HG02885 (cell line): ENCODE measurements around the gene CAPZB.
"Not testable (repeated sequence)": the region's sequence is repeated elsewhere in the genome, so short reads cannot be mapped to it uniquely, and the experiment has no call there.

ENCODE experiments used
- ATAC-seq: cut with Tn5 transposase; IDR thresholded peaks from one replicate; pipeline ENCODE4 v1.9.1; 2021; ENCODE audit warnings: mild to moderate bottlenecking; ENCODE audit not compliant: unreplicated experiment, poor library complexity

CAPZB gene

DNA sequence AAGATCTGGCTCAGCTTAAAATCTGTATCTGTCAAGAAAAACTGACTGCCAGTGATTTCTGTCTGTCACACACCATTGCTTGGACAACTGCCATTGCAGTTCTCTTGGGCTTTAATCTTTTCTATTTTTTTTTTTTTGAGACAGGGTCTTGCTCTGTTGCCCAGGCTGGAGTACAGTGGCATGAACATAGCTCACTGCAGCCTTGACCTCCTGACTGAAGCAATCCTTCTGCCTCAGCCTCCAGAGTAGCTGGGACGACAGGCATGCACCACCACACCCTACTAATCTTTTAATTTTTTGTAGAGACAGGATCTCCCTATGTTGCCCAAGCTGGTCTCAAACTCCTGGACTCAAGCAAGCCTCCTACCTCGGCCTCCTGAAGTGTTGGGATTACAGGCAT is 14.5 kb upstream of the CAPZB start:
- ATAC-seq = not testable (repeated sequence)

DNA sequence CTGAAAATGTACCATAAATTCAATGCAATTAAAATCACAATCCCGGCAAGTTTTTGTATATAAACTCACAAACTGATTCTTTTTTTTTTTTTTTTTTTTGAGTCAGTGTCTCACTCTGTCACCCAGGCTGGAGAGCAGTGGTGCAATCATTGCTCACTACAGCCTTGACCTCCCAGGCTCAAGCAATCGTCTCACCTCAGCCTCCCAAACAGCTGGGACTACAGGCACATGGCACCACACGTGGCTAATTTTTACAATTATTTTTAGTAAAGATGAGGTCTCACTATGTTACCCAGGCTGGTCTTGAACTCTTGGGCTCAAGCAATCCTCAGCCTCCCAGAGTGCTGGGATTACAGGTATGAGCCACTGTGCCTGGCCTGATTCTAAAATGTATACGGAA is 12.1 kb upstream of the CAPZB start:
- not testable (repeated sequence) for ATAC-seq

DNA sequence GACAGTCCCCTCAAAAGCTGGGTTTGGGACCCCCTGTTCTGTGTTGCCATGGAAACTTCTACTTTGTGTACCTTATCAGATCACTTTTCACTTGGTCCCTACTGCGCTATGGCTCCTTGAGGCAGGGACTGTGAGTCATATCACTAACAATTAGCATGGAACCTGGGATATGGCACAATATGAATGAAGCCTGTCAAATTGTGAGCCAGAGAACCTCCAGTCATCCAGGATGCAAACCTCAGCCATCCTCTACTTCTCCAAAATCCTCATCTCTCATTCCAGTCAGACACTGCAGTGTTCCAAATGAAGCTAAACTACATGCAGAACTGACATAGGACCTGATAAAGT is 11.2 kb upstream of the CAPZB start:
- no peak for ATAC-seq

DNA sequence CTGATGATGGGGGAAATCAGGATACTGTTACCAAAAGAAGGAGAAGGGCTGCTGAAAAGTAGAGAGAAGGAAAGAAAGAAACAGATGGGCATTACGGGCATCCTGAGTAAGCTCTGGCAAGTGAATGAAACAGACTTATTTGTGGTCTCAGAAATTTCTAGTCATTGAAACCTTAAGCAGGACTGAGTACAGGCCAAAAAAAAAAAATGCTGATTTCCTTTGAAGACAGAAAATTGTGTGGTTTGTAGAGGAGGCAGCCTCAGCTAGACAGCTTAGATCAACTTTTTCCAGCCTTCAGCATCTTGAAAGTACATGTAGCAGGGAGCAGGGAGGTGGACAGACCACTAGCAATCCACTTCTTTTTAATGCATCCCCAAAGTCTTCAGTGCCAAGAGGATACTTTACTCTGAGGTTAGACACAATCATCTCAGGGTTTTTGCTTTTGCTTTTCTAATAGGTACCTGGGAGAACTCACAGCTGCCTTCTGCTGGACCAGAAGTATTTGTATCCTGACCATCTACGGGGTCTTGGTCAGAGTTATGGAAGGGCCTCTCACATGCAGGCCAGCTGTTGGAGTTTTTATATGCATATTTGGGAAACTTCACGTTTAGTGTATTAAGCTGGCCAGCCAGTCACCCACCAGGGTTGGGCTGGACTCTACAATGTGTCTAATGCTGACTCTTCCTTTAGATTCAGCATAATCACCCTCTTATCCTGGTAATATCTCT is 10.6 kb upstream of the CAPZB start:
- ATAC-seq = no peak

DNA sequence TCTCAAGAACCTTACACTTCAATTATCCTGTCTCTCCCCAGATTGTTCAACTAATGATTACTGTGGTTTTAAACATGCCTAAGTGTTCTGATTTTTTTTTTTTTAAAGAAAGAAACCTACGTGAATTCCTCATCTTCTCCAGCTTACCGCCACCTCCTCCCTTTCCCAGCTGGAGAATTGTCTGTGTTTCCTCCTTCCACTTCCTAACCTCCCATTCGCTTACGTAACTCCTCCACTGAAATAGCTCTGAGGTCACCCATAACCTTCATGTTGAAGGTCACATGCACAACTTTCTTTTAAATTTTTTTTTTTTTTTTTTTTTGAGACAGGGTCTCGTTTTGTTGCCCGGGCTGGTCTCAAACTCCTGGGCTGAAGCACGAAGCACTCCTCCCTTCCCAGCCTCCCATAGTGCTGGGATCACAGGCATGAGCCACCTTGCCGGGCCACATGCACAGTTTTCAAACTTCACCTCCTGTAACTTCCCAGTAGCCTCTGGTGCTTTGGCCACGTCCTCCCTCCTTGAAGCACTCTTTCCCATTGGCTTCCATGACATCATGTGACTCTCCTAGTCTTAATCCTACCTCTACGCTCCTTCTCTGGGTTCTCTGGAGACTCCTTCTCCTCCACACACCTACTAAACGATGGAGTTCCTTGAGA is 9.8 kb upstream of the CAPZB start:
- ATAC-seq = no peak

DNA sequence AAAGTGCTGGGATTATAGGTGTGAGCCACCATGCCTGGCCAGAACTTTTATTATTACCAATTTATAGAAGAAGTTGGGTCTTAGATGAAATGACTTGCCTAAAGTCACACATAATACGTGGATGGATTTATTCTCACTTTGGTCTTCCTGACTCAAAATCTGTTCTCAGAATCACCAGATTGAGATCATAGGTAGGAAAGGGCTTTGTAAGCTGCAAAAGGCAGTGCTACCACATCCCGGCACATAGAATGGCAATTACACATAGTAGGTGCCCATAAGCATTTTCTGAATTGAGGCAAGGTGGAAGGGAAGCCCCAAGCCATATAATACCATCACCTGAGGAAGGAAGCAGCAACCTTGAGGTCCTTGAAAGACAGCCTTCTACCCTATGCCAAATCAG is 8.2 kb upstream of the CAPZB start:
- no peak for ATAC-seq

DNA sequence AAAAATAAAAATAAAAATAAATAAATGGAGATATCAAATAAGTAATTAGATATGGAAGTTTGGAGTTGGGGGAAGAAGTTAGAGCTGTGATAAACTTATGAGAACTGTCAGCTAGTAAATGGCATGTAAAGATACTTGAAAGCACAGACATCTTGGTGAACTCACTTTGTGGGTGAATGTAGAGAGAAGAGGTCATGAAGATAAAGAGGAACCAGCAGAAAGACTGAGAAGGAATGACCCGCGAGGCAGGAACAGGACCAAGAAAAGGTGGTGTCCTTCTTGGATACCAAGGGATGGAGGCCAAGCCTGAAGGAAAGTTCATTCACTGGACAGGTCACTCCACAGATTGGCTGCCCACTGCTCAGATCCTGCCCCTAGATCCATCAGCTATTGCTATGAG is 4.7 kb upstream of the CAPZB start:
- no peak for ATAC-seq

DNA sequence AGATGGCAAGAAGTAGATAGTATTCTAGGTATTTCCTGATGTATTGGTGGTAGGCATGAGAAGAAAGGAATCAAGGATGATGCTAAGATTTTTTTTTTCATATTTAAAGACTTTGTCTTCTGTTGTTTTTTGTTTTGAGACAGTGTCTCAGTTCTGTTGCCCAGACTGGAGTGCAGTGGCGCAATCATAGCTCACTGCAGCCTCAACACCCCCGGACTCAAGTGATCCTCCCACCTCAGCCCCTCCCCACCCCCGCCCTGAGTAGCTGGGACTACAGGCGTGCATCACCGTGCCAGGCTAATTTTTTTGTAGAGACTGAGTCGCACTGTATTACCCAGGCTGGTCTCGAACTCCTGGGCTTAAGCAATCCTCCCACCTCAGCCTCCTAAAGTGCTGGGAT is 2.8 kb upstream of the CAPZB start:
- ATAC-seq = no peak

DNA sequence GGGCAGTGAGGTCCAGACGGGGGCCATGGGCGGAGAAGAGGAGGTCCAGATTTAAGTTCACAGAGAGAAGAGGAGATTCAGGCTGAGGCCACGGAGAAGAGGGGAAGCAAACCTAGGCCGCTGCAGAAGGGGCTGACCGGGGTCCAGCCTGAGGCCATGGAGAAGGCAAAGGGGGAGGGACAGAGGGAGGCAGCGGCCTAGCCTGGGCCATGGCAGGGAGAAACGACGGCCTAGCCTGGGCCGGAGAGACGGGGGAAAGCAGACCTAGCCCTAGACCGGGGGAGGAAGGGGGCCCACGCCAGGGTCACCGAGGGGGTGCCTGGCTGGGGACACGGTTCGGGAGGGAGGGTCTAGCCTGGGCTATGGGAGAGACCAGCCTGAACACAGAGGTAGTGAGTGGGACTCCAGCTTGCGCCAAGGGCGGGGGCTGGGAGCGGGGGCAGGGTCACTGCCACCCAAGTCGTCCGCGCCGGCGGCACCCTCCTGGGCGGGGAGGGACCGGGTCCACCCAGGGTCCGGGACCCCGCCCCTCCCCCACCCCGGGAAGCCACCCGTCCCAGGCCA is 459 bp downstream of the CAPZB start:
- ATAC-seq = peak; percentile 23

DNA sequence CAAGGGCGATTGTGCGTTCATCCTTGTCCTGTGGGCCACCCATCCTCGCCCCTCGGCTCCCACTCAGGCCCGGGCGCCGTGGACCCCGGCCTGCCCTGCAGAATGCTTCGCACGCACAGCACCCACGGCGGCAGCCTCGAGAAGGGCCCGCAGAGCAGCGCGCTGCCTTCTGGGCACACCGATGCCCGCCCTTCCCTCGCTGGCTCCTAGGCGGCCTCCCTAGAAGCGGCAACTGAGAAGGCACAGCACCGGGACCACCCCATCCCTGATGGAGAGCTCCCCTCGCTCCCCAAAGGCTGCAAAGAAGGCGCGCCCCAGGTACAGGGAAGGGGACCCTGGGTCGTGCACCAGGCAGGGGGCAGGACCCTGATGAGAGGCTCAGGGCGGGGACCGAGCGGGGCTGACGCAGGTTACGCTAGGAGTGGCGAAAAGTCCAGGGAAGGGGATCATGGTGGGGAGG is 971 bp downstream of the CAPZB start:
- no peak for ATAC-seq

DNA sequence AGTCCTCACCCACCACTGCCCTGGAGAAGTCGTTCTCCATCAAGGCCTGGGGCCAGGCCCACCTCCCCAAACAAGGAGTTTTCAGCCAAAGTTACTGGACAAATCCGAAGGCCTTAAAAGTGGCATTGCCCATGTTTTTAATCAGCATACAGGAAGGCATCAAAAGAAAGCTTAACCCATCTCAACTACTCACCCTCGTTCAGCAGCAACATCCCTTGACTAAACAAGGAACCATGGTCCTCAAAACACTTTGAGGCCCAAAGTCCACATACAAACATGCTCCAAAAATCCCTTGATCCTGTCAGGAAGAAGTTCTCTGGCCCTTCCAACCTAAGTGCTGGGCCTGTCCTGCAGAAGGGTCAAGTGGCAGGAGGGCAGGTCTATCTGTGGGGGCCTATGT is 1.6 kb downstream of the CAPZB start:
- ATAC-seq = no peak

DNA sequence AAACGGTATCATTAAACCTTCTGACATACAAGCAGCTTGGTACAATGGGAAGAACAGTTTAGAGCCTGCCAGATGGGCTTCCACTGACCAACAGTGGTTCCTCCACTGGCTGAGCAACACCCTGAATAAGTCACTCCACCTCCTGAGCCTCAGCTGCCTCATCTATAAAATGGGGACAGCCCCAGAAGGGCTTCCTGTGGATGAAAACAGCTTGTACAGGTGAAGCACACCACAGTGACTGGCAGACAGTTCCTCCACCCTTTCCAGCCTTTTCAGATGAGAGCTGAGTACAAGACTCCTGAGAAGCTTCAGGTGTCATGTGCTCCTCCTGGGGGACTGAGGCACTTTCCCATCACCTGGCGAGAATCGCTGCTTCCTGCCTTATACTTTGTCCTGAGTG is 2.1 kb downstream of the CAPZB start:
- ATAC-seq = no peak

DNA sequence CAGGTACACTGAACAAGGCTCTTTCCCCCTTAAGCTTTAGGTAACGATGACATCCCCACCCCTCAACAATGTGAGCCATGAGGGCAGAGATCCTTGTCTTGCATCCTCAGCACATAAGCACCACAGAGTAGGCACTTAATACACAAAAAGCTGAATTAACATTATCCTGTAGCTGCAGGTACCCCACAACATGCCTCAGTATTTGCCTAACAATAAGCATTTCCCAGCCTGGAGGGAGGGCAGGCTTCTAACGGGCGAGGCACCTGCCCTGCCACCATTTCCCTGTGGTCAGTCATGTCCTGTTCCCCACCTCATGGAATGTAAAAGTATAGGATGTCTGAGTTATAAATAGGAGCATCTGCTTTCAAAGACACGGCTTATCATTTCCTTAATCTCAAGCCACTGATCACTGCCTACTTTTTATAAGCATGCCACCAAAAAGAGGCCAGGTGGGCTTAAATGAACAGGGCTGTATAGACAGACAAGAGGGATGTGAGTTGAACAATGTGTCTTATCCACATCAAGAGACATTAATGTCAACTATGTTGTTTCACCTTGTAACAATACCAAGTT is 3.4 kb downstream of the CAPZB start:
- no peak for ATAC-seq

DNA sequence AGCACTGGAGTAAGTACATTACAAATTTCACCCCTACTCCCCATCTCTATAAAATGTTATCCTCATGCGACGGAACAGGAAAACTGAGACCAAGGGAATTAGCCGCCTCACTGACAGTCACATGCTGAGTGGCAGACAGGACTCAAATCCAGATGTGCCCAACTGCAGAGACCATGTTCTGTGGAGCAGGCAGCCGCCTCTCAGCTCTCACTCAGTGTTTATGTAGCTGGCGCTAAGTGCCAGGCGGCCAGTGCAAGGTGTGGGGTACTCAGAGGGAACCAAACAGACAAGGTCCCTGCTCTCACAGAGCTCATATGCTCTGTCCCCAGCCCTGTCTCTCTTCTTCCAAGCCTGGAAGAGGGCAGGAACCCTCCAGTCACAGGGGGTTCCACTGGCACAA is 5.1 kb downstream of the CAPZB start:
- no peak for ATAC-seq

DNA sequence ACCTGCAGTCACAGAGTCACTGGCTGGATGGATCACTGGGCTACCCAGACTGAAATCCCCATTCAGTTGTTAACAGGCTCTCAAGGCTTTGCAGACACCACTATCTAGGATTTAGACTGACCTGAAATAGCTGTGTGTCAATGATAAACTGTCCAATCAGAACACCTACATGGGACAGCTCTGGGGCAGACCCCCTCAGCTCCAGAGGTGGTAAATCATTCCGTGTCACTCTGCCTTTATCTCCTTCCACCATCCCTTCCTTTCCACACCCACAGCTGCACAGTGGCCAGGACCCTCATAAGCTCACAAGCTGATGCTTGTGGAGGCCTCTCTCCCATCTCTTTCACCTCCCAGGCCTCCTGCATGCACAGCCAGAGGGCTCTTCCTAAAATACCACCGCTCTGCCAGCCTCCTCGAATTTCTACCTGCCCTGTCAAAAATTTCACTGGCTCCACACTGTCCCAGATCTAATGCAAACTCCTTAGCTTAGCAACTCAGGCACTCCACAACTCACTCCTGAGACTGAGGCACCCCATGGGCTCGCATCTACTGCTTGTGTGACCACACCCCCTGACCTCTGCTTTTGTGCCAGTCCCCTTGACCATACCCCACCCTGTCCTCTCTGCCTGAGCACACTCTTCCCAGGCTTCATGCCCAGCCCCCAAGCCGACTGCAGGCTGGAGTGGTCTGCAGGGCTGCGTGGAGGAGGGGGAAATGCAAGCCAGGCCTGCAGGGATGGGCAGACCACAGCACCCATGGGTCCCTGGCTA is 5.8 kb downstream of the CAPZB start:
- no peak for ATAC-seq

DNA sequence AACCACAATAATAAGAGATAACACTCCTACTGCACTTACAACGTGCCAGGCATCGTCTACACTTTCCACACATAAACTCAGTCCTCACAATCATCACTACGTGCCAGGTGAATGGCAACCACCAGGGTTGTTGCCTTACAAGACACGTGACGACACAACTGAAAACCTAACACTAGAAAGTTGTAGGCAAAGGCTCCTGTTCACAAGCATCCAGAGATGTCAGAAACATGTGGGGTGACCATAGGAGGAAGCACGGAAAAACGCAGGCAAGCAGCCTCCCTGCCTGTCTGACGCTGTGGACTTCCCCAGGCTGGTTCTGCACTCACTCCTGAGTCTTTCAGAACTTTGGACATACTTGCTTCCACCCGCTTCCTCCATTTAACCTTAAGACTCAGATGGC is 7.0 kb downstream of the CAPZB start:
- no peak for ATAC-seq

DNA sequence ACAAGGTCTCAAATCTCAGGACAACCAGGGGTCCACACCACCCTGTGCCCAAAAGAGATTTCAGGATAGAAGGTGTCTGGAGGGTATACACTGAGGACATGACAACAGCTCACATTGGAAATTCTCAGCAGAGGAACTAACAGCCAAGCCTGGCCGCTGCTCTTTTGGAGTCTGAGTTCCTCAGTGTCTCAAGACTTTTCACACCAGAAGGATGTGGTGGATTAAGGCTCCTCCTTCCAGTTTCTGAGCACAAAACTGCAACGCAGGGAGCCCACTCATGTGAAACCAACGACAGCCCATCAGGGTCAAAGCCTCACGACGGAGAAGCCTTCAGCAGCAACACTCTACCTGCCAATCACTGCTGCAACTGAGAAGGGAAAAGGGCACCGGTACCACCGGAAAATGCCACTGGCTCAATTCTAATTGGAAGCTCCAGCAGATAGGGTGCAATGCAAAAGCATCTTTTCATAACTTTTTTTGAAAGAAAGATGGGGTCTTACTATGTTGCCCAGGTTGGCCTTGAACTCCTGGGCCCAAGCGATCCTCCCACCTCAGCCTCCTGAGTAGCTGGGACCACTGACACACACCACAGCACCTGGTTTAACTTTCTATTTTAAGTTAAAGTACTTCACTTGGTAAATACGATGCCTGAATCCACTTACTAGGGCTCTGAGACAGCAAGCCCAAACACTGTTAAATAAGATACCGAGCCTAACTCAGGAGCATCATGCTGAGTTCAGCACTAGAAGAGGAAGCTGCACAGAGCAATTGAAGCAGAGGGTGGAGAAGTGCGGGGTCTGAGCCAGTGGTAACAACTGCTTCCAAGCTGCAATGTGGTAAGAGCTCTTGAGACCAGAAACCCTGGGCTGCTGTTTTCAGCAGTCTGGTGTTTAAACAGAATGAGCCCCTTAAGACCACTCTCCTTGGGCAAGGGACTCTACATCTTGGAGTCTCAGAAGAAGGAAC is 7.8 kb downstream of the CAPZB start:
- ATAC-seq = peak; percentile 53

DNA sequence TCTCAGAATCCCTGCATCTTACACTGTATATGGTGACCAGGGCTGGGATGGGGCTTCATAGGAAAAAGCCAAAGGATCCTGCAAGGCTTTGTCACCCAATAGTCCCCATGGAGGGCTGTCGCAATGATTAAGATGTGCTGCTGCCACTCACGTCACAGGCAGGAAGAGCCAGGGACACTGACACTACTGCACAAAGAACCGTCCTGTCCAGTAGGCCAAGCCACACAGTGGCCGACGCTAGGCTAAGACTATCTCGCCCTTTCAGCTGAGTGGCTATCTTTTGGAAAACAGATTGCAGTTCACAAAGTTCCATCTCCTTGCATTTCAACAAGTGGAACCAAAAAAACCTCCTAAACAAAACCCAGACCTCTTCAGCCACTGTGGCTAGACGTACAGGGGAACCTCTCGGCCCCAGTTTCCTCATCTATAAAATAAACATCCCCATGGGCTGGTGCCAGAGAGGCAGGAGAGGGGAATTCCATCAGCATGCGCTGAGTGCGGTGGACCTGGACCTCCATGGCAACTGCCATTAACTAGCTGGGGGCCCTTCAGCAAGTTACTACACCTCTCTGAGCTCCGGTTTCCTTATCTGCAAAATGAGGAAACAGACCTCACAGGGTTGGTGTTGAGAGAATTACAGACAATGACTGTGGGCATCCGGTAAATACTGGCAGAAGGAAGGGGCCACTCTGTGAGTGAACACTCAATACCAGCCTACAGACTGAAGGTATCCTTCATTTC is 8.7 kb downstream of the CAPZB start:
- ATAC-seq = peak; percentile 53

DNA sequence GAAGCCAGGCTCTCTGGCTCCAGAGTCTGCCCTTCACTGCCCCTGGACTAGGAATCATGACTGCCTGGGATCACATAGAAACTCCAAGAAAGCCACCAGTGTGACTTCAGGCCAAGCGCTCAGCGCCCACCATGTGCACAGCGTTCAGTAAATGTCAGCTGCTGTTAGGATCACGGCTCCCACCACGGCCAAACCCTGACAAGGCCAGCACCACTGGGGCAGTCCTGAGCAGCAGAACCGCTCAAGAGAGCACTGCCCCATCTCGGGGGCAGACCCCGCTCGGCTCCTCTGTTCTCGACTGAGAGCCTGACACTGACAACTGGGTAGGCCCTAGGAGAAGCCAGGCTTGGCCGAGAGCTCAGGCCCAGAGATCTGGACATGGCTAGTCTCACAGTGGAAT is 10.0 kb downstream of the CAPZB start:
- no peak for ATAC-seq
